A673 (cell line): ENCODE measurements around the gene ITSN1. TPM values are rescaled to one million over a fixed set of nuclear protein-coding genes. Genes with fewer than 3 reads are reported as not detected.

Source experiments
- BruUV-seq: library from RNA; stranded (reverse); fragments of 400-500 nt; replicated peaks from 2 replicates; lab custom pipeline; 2021; lab: Mats Ljungman, UMichigan
- CTCF ChIA-PET: fragments of 300-600 bp; sonication (Branson Sonifier 250); formaldehyde crosslinking; loops from one replicate; lab custom pipeline; 2022; ENCODE audit warnings: antibody characterized with exemption; lab: Charles Lee
- POLR2A ChIA-PET: fragments of 300-600 bp; sonication (Branson Sonifier 250); formaldehyde crosslinking; loops from one replicate; lab custom pipeline; 2022; ENCODE audit warnings: antibody characterized with exemption; ENCODE audit not compliant: low non-redundant PET; lab: Charles Lee
- DNase-seq: peaks from one replicate; pipeline ENCODE4 v3.0.0-alpha.2; 2015; ENCODE audit warnings: low spot score
- H3K27ac ChIP-seq: fragments of 200-600 bp; sonication (generic); 2 replicates; pipeline ENCODE4 v1.5.1; 2016; ENCODE audit warnings: mixed run types, low read depth, mild to moderate bottlenecking, mixed read lengths, antibody characterized with exemption, low read length; ENCODE audit not compliant: poor library complexity, severe bottlenecking
- H3K27me3 ChIP-seq: fragments of 200-600 bp; sonication (generic); replicated peaks from 2 replicates; pipeline ENCODE4 v1.6.1; 2017; ENCODE audit warnings: mixed run types, low read depth, mild to moderate bottlenecking, mixed read lengths, antibody characterized with exemption, low read length; ENCODE audit not compliant: insufficient read depth, poor library complexity
- H3K36me3 ChIP-seq: fragments of 200-600 bp; sonication (generic); 2 replicates; pipeline ENCODE4 v1.6.1; 2016; ENCODE audit warnings: mixed run types, mild to moderate bottlenecking, mixed read lengths, antibody characterized with exemption, low read length; ENCODE audit not compliant: insufficient read depth, poor library complexity, severe bottlenecking
- H3K4me1 ChIP-seq: fragments of 200-600 bp; sonication (generic); 2 replicates; pipeline ENCODE4 v1.6.1; 2017; ENCODE audit warnings: mixed run types, mild to moderate bottlenecking, mixed read lengths, antibody characterized with exemption, low read length; ENCODE audit not compliant: insufficient read depth, poor library complexity, severe bottlenecking
- H3K4me3 ChIP-seq: fragments of 200-600 bp; sonication (generic); 2 replicates; pipeline ENCODE4 v1.5.1; 2016; ENCODE audit warnings: low read depth, mixed run types, mild to moderate bottlenecking, mixed read lengths, low read length; ENCODE audit not compliant: poor library complexity, severe bottlenecking
- H3K9me3 ChIP-seq: fragments of 200-600 bp; sonication (generic); 2 replicates; pipeline ENCODE4 v1.6.1; 2016; ENCODE audit warnings: mixed run types, low read depth, mild to moderate bottlenecking, mixed read lengths, antibody characterized with exemption, low read length; ENCODE audit not compliant: poor library complexity, severe bottlenecking
- CTCF ChIP-seq: fragments of 300-800, 200-600 bp; sonication (generic); conservative IDR thresholded peaks from 2 replicates; pipeline ENCODE4 v1.5.1; 2017; ENCODE audit warnings: low read depth, mild to moderate bottlenecking, antibody characterized with exemption, low read length, moderate library complexity, mixed read lengths
- EZH2 ChIP-seq: fragments of 200-600 bp; sonication (generic); IDR thresholded peaks from 2 replicates; pipeline ENCODE4 v1.6.1; 2017; ENCODE audit warnings: borderline replicate concordance, low read depth, mild to moderate bottlenecking, mixed read lengths, antibody characterized with exemption, low read length; ENCODE audit not compliant: poor library complexity, severe bottlenecking
- intact Hi-C: fragments of 100-400 bp; cut with micrococcal nuclease; formaldehyde crosslinking; loops from one replicate; pipeline ENCODE4 v1.10.0; 2022; ENCODE audit not compliant: unreplicated experiment
- total RNA-seq: library from RNA; stranded (reverse); gene quantifications from 2 replicates; pipeline ENCODE4 v1.2.3, GENCODE V29; 2021

The ITSN1 gene
- total RNA-seq, 1 experiment from 2014 or later: 54.2 TPM

GRCh38 chr21:33908760-33909159 lies 266.5 kb downstream of the ITSN1 start:
- H3K4me3 ChIP-seq: no peak overlapping the region
- POLR2A ChIA-PET: no interaction called here
- H3K36me3 ChIP-seq: peaks cover 99% of the 10 kb centered on the region
- CTCF ChIA-PET: no interaction called here
- H3K4me1 ChIP-seq: no peaks in the 10 kb centered on the region
- intact Hi-C loops: no loop called here
- no TSS peak for BruUV-seq
- no peak for DNase-seq
- H3K9me3 ChIP-seq: no peaks in the 10 kb centered on the region
- TF ChIP-seq EZH2 (no peak), CTCF (no peak)
- no peak overlapping the region for H3K27ac ChIP-seq
- no peaks in the 10 kb centered on the region for H3K27me3 ChIP-seq

DNA sequence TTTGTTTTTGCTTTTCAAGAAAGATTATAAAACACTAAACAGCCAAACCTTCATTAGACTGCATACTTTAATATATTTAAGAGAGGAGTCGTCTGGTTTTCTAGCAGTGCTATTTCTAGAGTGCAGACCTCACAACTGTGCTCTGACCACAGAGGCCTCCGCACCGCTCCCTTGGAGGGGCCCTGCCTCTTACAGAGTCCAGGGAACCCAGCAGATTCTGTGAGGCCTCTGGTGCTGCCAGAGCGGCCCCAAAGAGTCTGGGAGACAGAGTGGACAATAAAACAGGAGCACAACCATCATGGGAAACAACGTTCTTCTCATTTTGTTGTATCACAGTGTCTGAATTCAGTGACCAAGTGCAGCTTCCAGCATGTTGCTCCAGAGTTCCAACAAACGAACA lies 267.5 kb downstream of the ITSN1 start:
- POLR2A ChIA-PET: no interaction called here
- TF ChIP-seq EZH2: no peak
- no peak for TF ChIP-seq CTCF
- peaks cover 89% of the 10 kb centered on the region for H3K36me3 ChIP-seq

DNA sequence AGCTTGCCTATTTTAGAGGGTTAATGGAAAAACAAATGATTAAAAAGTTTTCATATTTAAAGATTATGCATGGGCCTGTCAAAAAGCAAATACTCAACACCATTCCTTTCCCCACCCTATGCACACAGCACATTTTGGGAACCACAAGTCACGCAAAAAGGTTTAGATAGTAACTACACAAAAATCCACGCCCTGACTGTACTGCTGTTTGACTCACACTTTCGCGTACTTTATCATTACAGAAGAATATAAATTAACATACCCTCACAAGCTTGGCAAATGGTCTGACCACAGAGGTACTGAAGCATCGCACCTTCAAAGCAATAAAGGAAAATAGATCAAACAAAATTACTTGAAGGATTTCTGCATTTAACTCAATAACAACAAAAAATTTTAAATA lies 271.9 kb downstream of the ITSN1 start:
- H3K27ac ChIP-seq: no peak overlapping the region
- no peak for TF ChIP-seq CTCF
- no peak for TF ChIP-seq EZH2
- peak overlapping the region; percentile 83 for H3K4me3 ChIP-seq
- peaks cover 10% of the 10 kb centered on the region for H3K4me1 ChIP-seq
- no TSS peak for BruUV-seq
- DNase-seq: no peak
- intact Hi-C loops: no loop called here
- ChIA-PET POLR2A (no interaction called here), CTCF (interaction anchor here (0.6 kb wide), 1 partner anchor 28 kb away, joined by 9 read pairs; no protein-coding TSS in a partner anchor)
- peaks cover 44% of the 10 kb centered on the region for H3K36me3 ChIP-seq
- no peaks in the 10 kb centered on the region for H3K9me3 ChIP-seq
- no peaks in the 10 kb centered on the region for H3K27me3 ChIP-seq

More for the DNA sequence above, 267.5 kb downstream of the ITSN1 start:
- CTCF ChIA-PET: no interaction called here
- intact Hi-C loops: no loop called here
- no peak for DNase-seq
- H3K9me3 ChIP-seq: no peaks in the 10 kb centered on the region
- H3K4me1 ChIP-seq: peaks cover 9% of the 10 kb centered on the region
- no peaks in the 10 kb centered on the region for H3K27me3 ChIP-seq
- no TSS peak for BruUV-seq
- no peak overlapping the region for H3K4me3 ChIP-seq
- no peak overlapping the region for H3K27ac ChIP-seq
